Epithelial cell of proximal tubule (primary cell): ENCODE measurements around the gene DHFR2. TPM values are rescaled to one million over a fixed set of nuclear protein-coding genes. Genes with fewer than 3 reads are reported as not detected.

ENCODE experiments used
- DNase-seq: peaks from one replicate; pipeline ENCODE4 v3.0.0-alpha.2; 2011; ENCODE audit warnings: low read depth
- H3K4me3 ChIP-seq: 2 replicates; pipeline ENCODE4 v1.5.1; 2011; ENCODE audit warnings: low read depth, mild to moderate bottlenecking, low read length
- CTCF ChIP-seq: conservative IDR thresholded peaks from 2 replicates; pipeline ENCODE4 v1.5.1; 2012; ENCODE audit warnings: low read depth, mild to moderate bottlenecking, low read length
- total RNA-seq: library from RNA; depleted of rRNA; stranded (reverse); fragments of >200 nt; gene quantifications from 2 replicates; pipeline ENCODE4 v1.2.3, GENCODE V29; 2015

The DHFR2 gene
- total RNA-seq, 1 donor from 2014 or later: 0.92 TPM

GRCh38 chr3:94019659-94020058, 43.1 kb downstream of the DHFR2 start:
- H3K4me3 ChIP-seq: no peak overlapping the region
- no peak for TF ChIP-seq CTCF
- no peak for DNase-seq

- no peak for DNase-seq
- no peak for TF ChIP-seq CTCF
- H3K4me3 ChIP-seq: no peak overlapping the region
Observed at GRCh38 chr3:94015025-94015424, 47.7 kb downstream of the DHFR2 start.

GRCh38 chr3:94012185-94012584, 50.5 kb downstream of the DHFR2 start:
- no peak overlapping the region for H3K4me3 ChIP-seq
- no peak for TF ChIP-seq CTCF
- DNase-seq: no peak

- no peak for TF ChIP-seq CTCF
- H3K4me3 ChIP-seq: no peak overlapping the region
- no peak for DNase-seq
Observed at GRCh38 chr3:94011233-94011711, 51.4 kb downstream of the DHFR2 start.

GRCh38 chr3:94009608-94010007, 53.1 kb downstream of the DHFR2 start:
- H3K4me3 ChIP-seq: no peak overlapping the region
- DNase-seq: no peak
- no peak for TF ChIP-seq CTCF

GRCh38 chr3:94008253-94008652, 54.5 kb downstream of the DHFR2 start:
- no peak for TF ChIP-seq CTCF
- H3K4me3 ChIP-seq: no peak overlapping the region
- no peak for DNase-seq

Other genes with a start within 250 kb of the DHFR2 start
- 4.3 and 10.0 TPM in 2 replicates for gene PROS1, start 89.0 kb downstream of the DHFR2 start, total RNA-seq
- gene ARL13B, start 82.8 kb downstream of the DHFR2 start, total RNA-seq: 6.7 and 12.3 TPM in 2 replicates
- not detected in 2 replicates for gene STX19, start 34.3 kb downstream of the DHFR2 start, total RNA-seq
- 5.4 and 7.0 TPM in 2 replicates for gene NSUN3, start 145 bp upstream of the DHFR2 start, total RNA-seq